ENCODE data around the gene KDM1B. TPM values are rescaled to one million over a fixed set of nuclear protein-coding genes. Genes with fewer than 3 reads are reported as not detected.

Gene KDM1B
- total RNA-seq, 1 donor from 2014 or later: 36.3 TPM

- FAIRE-seq (no peak), DNase-seq (ENCODE audit: low spot score in 2 of 2) (no peak)
These were observed 99.6 kb downstream of the KDM1B start for GRCh38 chr6:18254793-18255192.

DNA sequence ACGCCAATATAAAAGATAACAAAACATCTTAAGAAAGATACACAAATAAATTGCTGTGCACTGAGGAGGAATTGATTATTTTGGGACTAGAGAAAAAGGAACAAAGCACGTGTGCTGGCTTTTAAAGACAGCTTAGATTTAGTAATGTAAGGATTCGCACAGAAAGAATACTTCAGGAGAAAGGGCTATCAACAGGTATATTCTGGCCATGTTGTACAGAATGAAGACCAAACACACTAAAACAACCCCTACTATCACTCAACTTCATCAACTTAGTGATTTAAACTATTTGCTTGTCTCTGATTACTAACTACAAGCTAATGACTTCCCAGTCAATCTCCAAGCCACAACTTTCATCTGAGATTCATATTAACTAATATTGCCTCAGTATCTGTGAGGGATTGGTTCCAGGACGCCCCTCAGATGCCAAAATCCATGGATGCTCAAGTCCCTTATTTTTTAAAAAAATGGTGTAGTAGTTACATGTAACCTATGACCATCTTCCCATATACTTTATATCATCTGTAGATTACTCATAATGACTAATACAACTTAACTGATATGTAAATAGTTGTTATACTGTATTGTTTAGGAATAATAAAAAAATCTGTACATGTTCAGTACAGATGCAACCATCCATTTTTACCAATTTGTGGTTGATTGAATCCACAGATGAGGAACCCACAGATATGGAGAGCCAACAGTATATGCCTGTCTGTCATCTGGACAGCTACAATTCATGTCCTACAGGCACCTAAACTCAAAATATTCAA lies 104.6 kb downstream of the KDM1B start:
- FAIRE-seq (no peak), DNase-seq (ENCODE audit: low spot score in 2 of 2) (no peak)

GRCh38 chr6:18260448-18261106 lies 105.4 kb downstream of the KDM1B start:
- FAIRE-seq: no peak
- no peak for DNase-seq (ENCODE audit: low spot score in 2 of 2)

GRCh38 chr6:18261877-18262276 lies 106.7 kb downstream of the KDM1B start:
- no peak for FAIRE-seq
- no peak for DNase-seq (ENCODE audit: low spot score in 2 of 2)

DNA sequence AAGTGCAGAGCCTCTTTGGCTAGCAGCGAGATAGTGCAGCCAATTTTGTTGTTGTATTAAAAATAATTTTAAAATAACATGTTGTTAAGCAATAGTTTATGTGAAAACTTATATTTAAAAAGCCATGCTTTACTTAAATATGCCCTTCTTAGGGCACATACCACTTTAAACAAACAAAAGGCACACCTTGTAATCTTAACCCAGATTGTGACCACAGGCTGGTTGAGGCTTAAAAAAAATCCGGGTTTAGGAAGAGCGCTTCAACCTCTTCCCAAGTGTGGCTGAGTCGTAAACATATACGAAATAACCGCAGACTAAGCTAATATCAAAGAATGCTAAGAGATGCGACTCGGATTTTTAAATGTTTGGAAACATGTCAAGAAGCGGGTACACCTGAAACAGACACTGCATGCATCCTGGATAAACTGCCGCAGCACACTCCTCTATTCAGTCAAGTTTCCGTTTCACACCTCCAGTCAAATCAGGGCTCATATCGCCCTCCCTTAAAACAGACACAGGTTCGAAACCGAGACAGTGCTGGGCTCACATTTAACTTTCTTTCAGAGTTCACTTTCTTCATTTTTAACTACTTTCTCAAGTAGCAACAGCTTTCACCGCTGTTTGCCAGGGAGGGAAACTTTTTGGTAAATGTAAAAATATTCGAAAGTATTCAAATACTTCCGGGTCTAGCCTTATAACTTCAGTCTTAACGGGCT lies 107.6 kb downstream of the KDM1B start:
- DNase-seq (ENCODE audit: low spot score in 2 of 2): no peak

GRCh38 chr6:18263418-18264218 lies 108.4 kb downstream of the KDM1B start:
- FAIRE-seq (no peak), DNase-seq (ENCODE audit: low spot score in 2 of 2) (no peak)

More for the DNA sequence above, 107.6 kb downstream of the KDM1B start:
- no peak for FAIRE-seq

- FAIRE-seq: no peak
These were observed 109.1 kb downstream of the KDM1B start, which contains the start of gene DEK for GRCh38 chr6:18264219-18264922. DEK (minus strand) TSS chr6:18264530; CDS start chr6:18263987, 543 bp downstream.

GRCh38 chr6:18264923-18265377 lies 109.7 kb downstream of the KDM1B start:
- no peak for FAIRE-seq

More at GRCh38 chr6:18264219-18264922, 109.1 kb downstream of the KDM1B start, which contains the start of gene DEK:
- peak; percentile 85 to 92 for DNase-seq (ENCODE audit: low spot score in 2 of 2)

DNA sequence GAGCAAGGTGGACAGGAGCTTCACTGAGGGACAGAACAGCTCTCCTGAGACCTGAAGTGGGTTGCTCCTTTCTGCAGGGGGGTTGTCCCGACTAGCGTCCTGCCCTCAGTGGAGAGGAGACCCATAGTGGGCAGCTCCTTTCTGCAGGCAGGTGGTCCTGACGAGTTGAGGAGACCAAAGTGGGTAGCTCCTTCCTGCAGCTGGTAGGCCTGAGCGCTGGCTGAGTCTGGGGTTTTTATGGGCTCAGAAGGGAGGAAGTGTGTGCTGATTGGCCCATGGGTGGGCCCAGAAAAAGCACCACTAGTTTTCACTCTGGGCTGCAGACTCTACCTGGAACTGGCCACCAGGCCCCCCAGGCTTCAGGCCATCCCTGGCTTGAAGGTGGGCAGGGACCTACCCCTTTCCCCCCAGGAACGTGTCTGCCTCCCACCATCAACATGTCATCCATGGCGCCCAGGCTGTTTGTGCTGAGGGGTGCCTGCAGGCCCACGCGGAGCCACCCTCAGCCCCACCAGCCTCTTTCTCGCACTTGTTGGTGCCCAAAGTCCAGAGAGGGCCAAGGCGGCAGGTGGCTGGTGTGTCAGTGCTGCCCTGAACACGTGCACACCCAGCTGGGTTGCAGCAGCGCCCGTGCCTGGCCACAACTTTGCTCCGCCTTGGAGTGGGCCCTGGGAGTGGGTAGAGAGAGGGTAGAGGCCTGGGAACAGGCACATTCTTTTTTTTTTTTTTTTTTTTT lies 110.7 kb downstream of the KDM1B start:
- FAIRE-seq: no peak
- no peak for DNase-seq (ENCODE audit: low spot score in 2 of 2)

More at GRCh38 chr6:18264923-18265377, 109.7 kb downstream of the KDM1B start:
- DNase-seq (ENCODE audit: low spot score in 2 of 2): no peak

DNA sequence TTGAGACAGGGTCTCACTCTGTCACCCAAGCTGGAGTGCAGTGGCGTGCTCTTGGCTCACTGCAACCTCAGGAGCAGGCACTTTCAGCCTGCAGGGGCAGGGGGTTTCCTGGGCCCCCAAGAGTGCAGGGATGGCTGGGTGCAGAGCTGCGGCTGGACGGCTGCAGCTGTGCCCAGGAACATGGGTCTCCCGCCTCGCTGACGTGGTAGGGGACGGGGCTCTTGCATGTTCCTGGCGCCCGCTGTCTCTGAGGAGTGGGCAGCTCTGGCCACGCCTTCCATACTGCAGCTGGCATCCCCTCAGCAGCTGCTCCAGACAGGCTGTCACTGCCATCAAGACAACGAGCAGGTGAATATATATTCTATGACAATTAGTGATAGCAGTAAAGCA lies 111.3 kb downstream of the KDM1B start:
- no peak for FAIRE-seq
- no peak for DNase-seq (ENCODE audit: low spot score in 2 of 2)

DNA sequence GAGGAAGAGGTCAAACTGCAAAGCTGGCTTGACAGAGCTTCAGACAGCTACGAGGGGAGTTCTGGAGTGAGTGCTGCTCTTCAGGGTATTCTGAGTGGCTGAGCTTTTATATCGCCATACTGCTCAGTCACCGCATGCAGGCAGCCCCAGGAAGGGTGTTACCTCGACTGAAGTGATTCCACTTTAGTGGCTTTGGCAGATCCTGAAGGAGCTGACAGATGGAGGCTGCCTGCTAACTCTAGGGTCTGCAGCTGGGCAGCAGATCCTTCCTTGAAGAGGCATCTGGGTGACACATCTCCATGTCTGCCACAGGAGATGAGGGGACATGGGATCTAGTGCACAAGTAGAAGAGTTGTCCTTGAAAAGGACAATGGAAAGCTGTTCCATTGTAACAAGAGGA lies 112.8 kb downstream of the KDM1B start:
- DNase-seq (ENCODE audit: low spot score in 2 of 2): no peak
- no peak for FAIRE-seq

GRCh38 chr6:18269253-18269652 lies 114.0 kb downstream of the KDM1B start:
- DNase-seq (ENCODE audit: low spot score in 2 of 2) (no peak), FAIRE-seq (no peak)

- no peak for FAIRE-seq
- no peak for DNase-seq (ENCODE audit: low spot score in 2 of 2)
These were observed 114.5 kb downstream of the KDM1B start for GRCh38 chr6:18269717-18270116.

- DNase-seq (ENCODE audit: low spot score in 2 of 2) (no peak), FAIRE-seq (no peak)
These were observed 115.0 kb downstream of the KDM1B start for GRCh38 chr6:18270216-18270615.

Small RNA genes lying within 50 kb of the gene (small RNA-seq; reads per million reads assigned to genes)
- not detected for gene RF00019

Other genes starting within 250 kb of the KDM1B start
- 16.3 TPM for gene KIF13A, start 167.8 kb upstream of the KDM1B start, total RNA-seq
- 2.9 TPM for gene NHLRC1, start 32.7 kb upstream of the KDM1B start, total RNA-seq
- gene TPMT, start 345 bp upstream of the KDM1B start, total RNA-seq: 8.2 TPM
- gene DEK, start 109.1 kb downstream of the KDM1B start, total RNA-seq: 157 TPM
- 2.9 TPM for gene RNF144B, start 231.9 kb downstream of the KDM1B start, total RNA-seq

Data from frontal cortex (tissue), 4 donors.